RPMI7951 (cell line): ENCODE results near the gene TBCD. TPM values are rescaled to one million over a fixed set of nuclear protein-coding genes. Genes with fewer than 3 reads are reported as not detected.

Source experiments
- DNase-seq: peaks from one replicate; pipeline ENCODE4 v3.0.0-alpha.2; 2012; ENCODE audit warnings: low read depth
- total RNA-seq: library from RNA; depleted of rRNA; stranded (reverse); fragments of >200 nt; shearing (Covaris generic); gene quantifications from 2 replicates; pipeline ENCODE4 v1.2.3, GENCODE V29; 2014

TBCD gene
- total RNA-seq, 1 experiment from 2014 or later = 18.4 TPM

DNA sequence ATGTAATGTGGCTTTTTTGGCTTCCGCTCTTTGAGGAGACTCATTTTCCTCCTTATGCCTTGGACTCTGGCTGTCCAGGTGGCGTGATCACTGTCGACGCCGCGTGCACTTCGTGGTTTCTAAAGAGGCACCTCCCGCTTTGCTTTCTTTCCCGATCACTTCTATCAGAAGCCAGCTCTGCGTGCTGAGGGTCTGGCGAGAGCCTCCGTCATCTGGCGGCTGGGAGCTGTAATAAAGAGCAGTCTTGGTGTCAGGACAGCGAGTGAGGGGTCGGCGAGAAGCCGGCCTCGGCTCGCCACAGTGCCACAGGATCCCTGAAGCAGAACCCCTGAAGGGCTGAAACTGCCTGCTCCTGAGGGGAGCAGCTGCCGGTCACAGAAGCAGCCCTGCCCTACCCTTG is 80.5 kb downstream of the TBCD start:
- DNase-seq = no peak

DNA sequence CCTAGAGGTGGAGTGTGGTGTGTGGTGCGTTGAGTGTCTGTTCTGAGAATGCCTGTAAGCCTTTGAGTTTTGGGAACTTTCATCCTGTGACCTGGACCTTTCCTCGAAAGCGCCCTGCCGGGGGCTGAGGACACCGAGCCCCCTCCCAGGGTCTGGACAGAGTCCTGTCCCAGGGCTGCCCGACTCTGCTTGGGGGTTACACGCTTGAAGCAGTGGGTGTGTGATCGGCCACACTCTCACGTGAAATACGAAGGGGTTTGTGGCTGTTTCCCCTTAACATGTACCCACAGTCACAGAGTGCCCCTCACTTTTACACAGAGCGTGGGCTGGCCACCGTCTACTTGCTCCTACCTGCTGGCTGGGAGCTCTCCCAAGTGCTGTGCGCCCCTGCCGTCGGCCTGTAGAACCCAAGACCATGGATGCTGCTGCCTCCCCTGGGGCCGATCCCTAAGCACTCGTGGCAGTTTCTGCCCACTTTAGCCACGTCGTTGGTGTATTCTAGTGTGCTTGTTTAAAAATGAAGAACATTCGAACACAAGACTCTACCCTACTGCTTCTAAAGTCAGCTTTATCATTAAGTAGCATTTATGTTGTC is 81.1 kb downstream of the TBCD start:
- no peak for DNase-seq

DNA sequence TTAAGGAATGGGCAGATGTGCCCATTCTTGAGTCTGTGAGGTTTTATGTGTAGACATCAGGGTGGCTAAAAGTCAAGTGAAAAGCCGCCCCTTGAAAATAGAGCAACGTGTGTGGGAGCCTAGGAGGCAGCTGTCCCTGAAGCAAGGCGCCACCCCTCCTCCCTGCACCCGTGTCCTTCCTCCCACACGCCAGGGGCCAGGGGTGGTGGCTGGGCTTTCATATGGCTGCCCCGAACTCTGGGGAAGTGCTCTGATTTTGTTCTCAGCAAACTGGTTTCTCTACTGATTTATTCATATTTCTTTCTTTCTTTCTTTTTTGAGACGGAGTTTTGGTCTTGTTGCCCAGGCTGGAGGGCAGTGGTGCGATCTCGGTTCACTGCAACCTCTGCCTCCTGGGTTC is 83.3 kb downstream of the TBCD start:
- no peak for DNase-seq

DNA sequence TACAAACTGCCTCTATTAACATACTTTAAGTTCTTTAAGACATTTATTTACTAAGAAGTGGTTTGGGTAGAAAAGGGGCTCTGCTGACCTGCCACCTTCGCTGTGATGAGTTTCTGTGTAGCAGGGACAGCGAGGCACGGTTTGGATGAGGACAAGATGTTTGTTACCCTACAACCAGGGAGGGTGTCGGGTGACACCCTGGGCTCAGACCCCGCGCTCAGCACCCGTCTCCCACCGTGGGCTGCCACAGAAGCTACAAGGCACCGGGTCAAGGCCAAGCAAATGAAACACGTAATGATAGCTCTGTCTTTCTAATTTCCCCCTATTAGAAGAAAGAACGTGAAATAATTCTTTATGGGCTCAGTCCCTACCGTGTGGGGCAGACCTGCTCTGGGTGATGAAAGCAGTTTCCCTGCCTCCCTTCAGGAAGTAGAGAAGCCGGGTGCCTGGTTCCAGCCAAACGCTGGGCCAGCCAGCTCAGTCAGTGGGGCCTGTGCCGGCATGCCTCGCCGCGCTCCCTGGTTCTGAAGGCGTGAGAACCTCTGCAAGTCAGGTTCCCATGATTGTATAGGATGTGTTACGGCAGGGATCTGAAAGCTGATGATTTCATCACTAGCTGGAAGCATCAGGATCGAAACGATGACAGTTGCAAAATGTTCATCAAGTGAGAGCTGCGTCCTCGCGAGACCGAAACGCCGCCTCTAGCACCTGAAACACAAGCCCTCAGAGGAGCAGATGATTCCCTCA is 84.1 kb downstream of the TBCD start:
- DNase-seq = no peak

DNA sequence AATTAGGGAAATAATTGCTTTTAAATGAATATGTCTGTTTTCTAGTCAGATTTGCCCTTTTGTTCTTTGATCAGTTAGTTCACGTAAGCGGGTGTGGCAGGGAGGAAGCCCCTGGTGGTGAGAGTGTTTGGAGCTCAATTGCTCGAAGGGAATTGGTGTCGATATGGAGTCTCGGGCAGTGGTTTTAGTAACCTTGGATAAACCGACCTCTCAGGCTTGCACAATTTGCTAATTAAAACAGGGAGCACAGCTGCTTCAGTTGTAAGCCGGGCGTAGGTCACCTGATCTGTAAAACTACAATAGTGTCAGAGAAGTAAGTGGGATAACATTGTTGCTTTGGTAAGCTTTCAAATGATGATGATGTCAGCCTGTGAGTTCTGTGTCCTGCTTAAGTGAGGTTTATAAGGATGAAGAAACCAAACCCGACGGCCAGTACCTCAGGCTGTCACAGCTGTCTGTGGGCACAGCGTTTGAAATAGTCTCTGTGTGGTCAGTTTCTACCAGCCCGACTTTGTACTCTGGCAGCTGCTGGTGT is 85.0 kb downstream of the TBCD start:
- DNase-seq = no peak

DNA sequence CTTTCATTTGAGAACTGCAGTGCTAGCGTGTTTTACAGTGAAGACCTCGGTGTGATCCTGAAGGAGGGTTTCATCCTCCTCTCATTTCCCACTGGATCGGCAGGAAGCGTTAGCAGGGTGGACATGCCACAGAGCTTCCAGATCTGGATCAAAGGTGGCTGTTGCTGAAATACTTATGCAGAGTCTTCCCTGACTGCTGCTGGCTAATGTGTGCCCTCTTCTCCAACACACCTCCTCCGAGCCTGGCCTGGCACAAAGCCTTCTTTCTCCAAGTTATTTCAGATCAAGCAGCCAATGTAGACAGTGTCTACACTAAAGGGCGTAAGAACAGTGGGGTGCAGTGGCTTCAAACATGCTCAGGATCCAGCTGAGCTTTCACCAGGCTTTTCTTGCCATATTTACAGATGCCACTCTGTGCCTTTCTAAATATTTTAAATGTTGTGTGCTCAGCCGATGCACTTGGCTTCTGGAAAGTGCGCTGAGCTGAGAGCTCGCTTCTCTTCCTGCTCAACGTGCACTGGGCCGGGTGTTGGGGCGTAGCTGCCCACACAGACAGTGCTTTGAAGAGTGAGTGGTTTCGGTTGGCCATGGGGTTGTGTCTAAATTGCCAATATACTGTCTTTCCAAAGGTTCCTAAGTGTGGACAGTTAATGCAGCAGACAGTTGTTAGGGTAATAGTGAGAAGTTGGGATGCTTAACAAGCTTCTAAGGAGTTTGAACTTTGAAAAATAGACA is 85.9 kb downstream of the TBCD start:
- DNase-seq = no peak

DNA sequence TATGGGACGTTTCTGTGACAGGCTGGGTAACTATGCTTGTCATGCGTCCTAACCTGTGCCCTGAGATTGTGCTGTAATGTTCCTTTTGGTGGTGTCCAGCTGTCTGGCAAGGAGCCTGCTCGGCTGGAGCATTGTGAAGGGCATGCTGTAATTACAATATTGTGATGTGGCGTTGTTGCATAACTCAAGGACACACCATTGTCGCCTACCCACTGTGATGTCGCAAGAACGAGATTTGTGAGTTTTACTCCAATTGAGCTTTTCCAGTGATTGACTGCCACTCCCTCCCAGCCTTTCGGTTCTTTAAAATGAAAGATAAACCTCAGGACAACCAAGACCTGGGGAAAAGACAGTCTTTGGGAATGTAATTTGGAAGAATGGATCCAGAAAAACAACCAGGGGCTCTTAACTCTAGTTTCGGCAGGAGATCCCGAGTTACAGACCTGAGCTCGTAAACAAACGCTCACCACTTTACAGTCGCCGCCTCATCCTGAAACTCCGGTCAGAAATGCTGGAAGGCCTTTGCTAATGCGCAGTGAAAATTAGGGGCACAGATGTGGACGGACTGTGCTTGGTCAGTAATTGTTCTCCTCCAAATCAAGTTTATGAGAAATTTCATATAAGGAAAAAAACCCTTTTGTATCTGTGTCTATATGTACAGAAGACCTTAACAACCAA is 86.7 kb downstream of the TBCD start:
- DNase-seq = no peak

DNA sequence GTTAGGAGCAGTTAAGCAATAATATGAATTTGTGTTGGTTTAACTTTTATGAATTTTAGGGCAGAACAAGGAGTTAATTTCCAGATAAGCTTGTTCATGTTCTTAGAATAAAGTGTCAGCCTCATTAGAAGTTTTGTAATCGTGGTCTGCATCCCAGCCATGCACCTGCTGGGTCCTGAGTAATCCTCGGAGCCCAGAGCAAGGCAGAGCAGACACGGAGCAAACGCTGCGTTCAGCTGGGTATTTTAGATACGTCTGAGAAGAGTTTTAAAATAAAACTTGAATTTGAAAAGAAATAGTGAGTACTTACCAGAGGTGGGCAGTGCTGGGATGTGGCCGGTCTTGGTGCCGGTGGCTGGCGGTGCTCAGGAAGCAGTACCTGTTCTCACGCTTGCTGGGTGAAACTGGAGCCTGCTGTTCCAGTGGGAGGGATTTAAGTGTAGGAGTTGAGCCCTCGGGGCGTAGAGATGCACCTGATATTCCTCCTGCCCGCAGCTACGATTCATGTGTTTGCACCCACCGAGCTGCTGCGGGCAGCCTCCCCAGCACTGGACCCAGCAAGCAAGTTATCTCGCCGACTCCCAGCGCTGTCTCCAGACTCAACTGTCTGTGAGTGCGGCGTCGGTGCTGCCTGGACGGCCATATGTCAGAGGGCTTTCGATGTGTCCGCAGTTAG is 87.9 kb downstream of the TBCD start, which contains the start of gene ZNF750:
TSS of gene ZNF750 (minus strand) at position 406 of the 676 bp plus-strand sequence. CDS start 7,568 bp downstream, outside the sequence.
- DNase-seq = no peak

DNA sequence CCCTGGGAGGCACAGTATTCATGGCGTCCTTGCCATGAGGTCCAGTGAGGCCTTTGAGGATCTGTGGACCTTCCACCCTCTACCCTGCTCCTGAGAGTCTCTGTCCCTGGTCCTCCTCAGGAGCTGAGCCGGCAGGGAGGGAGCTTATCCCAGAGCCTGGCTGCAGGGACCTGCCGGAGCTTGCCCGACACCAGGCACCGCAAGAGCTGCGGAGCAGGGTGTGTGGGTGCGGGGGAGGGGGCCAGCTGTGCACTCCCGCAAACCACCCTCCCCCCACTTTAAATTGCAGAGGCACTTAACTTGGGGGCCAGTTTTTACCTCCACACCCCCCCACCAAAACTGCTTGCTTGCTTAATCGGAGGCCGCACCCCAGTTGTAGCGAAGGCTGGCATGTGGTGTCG is 88.6 kb downstream of the TBCD start:
- no peak for DNase-seq

DNA sequence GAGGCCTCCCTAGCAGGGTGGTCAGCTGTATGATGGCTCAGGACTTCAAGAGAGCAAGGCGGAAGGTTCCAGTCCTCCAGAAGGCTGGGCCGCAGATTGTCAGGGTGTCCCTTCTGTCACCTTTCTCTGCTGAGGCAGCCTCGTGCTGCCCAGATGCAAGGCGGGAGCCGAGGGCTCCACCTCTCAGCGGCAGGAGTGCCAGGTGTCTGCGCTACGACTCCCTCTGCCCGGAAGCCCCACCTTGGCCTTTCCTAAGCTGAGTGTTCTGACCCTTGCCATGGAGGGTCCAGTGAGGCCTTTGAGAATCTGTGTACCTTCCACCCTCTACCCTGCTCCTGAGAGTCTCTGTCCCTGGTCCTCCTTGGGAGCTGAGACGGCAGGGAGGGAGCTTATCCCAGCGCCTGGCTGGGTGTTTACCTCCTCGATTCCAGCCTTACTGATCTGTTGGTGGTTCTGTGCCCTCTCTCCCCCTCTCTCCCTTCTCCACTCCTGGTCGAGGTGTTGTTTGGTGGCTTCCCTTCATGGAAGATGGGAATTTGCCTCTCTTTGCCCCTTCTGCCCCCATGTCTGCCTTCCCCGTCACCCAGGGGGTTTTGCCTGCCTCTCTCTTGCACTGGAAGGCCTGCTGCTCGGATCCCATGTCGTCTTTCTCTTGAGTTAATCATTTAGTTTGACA is 90.2 kb downstream of the TBCD start:
- no peak for DNase-seq

DNA sequence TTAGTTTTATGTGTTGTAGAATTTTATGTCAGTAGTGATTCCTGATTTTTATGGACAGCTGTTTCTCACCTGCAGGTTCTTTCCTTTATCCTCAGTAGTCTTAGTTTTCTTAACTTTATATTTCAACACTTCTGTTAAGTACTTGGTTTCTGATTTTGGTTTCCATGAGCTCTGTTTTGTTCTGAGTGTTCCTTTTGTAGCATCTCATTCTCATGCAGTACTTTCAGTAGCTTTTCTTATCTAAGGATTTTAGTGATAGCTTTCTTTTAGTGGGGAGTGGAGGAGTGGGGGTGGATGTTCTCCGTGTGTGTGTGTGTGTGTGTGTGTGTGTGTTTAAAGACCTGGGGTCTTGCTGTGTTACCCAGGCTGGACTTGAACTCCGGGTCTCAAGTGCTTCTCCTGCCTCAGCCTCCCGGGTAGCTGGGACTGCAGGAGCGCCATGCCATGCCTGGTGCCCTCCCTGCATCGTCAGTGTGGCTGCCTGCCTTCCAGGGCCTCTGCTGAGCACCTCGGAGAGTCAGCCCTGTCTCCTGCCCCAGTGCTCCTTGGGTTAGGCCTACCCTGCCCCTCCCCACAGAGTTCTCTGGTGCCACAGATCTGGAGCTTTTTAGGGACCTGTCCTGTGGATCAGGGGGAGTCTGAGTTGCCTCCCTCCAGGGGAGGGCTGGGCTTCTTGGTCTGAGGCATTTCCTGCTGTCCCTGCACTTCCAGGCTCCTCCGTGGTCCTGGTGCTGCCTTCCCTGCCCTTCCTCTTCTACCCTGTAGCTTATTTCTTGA is 92.2 kb downstream of the TBCD start:
- DNase-seq = no peak

DNA sequence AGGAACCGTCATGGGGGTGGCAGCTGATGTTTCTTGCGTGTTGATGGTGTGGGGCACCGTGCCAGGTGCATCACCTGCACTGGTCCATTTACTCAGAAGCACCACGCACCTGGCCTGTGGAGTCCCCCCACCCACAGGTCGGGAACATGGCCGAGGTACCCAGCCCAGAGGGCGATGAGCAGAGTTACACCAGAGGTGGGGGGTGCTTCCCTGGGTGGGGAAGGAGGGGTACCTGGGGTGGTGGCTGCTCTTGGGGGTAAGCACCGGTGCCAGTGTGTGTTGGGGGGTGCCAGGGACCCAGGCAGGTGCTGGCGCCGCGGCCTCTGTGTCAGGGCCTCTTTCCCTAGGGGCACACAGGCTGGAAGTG is 92.9 kb downstream of the TBCD start:
- DNase-seq = no peak

DNA sequence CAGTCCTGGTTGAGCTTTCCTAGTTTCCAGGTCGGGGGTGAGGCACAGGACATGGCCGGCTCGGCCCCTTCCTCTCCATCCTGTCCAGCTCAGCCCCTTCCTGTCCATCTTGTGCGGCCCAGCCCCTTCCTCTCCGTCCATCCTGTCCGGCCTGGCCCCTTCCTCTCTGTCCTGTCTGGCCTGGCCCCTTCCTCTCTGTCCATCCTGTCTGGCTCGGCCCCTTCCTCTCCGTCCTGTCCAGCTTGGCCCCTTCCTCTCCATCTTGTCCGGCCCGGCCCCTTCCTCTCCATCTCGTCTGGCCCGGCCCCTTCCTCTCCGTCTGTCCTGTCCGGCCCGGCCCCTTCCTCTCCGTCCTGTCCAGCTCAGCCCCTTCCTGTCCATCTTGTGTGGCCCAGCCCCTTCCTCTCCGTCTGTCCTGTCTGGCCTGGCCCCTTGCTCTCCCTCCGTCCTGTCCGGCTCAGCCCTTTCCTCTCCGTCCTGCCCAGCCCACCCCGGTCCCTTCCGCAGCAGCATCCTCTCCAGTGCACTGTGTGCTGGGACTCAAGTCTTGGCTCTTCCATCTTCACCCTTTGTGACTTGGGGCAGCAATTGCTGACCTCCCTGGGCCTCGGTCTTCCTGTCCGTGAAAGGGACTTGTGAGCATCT is 93.4 kb downstream of the TBCD start:
- DNase-seq = no peak

DNA sequence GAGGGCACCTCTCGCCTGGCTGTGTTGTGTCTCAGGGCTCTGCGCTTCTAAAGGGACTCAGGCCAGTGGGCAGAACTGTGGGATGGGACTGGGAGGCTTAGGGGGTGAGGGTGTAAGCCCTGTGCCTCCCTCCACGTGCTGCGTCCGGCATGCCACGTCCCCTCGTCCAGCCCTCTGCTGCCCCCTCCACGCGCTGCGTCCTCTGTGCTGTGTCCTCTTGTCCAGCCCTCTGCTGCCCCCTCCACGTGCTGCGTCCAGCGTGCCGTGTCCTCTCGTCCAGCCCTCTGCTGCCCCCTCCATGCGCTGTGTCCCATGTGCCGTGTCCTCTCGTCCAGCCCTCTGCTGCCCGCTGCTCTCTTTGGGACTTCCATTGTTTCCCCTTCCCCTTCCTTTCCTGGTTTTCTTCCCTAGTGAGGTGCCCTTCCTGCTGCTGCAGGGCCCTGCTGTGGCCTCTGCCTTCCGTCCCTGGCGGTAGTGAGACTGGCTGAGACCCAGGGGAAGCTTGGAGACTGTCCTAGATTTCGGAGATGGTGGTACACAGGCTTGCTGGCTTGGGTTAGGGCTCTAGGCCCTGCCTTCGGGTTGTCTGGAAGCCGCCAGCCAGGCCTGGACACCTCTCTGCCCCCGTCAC is 94.3 kb downstream of the TBCD start:
- no peak for DNase-seq

DNA sequence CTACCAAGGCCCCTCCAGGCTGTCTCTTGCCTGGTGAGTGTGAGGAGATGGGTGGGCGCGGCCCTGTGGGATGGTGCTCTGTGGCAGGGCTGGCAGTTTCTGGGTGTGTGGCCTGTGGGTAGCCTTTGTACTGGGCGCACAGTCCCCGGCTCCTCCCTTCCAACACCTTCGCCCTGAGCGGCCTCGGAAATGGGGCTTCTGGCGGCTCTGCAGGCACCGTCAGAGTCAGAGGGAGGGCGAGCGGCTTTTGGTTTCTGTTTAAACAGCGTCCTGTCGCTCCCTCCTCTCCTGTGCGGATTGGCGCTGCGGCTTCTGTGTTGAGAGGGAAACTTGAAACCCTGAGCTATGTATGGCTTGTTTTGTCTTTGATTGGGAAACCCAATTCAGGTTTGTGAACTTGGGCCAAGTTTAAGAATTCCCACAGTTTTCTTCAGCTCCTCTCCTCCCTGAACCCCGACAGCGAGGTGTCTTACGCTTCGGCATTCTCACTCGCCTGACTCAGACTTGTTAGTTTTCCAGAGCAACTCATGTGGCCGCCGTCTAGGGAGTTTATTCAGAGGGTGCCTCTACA is 96.2 kb downstream of the TBCD start:
- no peak for DNase-seq

DNA sequence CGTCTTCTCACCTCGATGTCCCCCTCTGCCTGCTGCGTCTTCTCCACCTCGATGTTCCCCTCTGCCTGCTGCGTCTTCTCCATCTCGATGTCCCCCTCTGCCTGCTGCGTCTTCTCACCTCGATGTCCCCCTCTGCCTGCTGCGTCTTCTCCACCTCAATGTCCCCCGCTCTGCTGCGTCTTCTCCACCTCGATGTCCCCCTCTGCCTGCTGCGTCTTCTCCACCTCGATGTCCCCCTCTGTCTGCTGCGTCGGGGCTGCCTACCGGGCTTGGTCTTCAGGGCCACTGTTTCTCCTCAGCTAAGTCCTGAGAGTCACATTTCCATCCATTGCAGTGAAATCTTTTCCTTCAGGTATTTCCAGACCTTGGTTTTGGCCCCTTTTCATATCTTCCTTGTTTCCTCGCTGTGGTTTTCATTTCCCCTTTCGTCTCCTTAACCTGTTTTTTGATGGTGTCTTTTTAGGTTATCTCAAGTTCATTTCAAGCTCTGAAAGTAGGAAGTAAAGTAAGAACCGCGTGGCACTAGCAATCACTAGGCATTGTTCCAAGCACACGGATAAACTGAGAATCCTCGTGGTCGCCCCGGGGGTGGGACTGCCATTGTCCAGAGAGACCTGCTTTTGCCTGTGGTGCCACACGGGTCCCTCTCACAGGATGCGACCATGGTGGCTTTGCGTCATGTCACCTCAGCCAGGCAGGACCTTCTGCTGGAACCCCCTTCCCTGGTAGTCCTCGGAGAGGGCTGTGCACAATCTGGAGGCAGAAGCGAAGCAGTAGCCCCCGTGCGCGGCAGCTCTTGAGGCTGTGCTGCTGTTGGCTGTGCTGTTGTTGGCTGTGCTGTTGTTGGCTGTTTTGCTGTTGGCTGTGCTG is 97.4 kb downstream of the TBCD start:
- no peak for DNase-seq

DNA sequence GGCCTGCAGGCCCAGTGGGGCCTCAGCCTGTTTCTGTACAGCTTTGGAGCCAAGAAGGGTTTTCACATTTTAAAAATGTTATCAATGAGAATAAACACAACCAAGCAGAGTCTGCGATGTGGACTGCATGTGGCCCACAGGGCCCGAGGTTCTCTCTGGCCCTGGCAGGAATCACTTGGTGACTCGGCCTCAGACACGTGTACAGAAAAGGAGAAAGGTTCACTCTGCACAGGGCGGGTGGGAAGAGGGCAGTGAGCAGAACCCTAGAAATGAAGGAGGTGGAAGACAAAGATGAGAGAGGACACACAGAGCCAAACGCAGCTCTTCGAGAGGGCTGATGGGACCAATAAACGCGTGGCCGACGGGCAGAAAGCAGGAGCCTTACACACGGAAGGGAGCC is 99.5 kb downstream of the TBCD start:
- DNase-seq = no peak

DNA sequence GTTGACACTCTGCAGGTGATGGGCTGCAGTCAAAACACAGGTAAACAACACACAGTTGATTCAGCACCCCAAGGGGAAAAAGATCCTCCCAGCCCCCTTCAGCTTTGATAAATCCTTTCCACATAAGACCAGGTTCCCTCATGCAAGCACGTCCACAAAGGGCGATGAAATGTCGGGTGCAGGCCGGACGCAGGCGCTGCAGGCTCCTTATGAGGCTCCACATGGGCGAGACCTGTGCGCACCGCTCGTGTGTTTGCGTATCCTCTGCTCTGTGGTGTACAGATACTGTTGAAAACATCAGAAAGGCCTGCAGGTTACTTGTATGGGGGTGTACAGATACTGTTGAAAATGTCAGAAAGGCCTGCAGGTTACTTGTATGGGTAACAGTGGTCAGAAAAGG is 102.4 kb downstream of the TBCD start:
- no peak for DNase-seq
